HG02588 (cell line): ENCODE data around the gene RCC1.
"Not testable (repeated sequence)": the region's sequence is repeated elsewhere in the genome, so short reads cannot be mapped to it uniquely, and the experiment has no call there.

Source experiments
- ATAC-seq: cut with Tn5 transposase; IDR thresholded peaks from one replicate; pipeline ENCODE4 v1.9.1; 2021; ENCODE audit warnings: mild to moderate bottlenecking, moderate library complexity; ENCODE audit not compliant: unreplicated experiment

Gene RCC1

GRCh38 chr1:28510273-28510969, 4.6 kb downstream of the RCC1 start:
- no peak for ATAC-seq

- ATAC-seq = no peak
These were observed 5.2 kb downstream of the RCC1 start for GRCh38 chr1:28510970-28511440.

- no peak for ATAC-seq
These were observed 6.3 kb downstream of the RCC1 start for GRCh38 chr1:28512058-28512611.

- not testable (repeated sequence) for ATAC-seq
These were observed 8.6 kb downstream of the RCC1 start for GRCh38 chr1:28514445-28514933.

- no peak for ATAC-seq
These were observed 10.7 kb downstream of the RCC1 start for GRCh38 chr1:28516518-28516956.

- ATAC-seq = no peak
These were observed 11.8 kb downstream of the RCC1 start for GRCh38 chr1:28517649-28517999.

- ATAC-seq = peak; percentile 67
These were observed 12.3 kb downstream of the RCC1 start for GRCh38 chr1:28518000-28518744.

- ATAC-seq = no peak
These were observed 13.0 kb downstream of the RCC1 start for GRCh38 chr1:28518745-28519341.

GRCh38 chr1:28519946-28520725, 14.3 kb downstream of the RCC1 start:
- no peak for ATAC-seq

- ATAC-seq = not testable (repeated sequence)
These were observed 15.0 kb downstream of the RCC1 start for GRCh38 chr1:28520796-28521195.

- no peak for ATAC-seq
These were observed 15.8 kb downstream of the RCC1 start for GRCh38 chr1:28521502-28522164.

GRCh38 chr1:28522537-28522936, 16.7 kb downstream of the RCC1 start:
- ATAC-seq = not testable (repeated sequence)

GRCh38 chr1:28525002-28525642, 19.3 kb downstream of the RCC1 start:
- not testable (repeated sequence) for ATAC-seq

- ATAC-seq = no peak
These were observed 21.0 kb downstream of the RCC1 start for GRCh38 chr1:28526886-28527285.

GRCh38 chr1:28530456-28530855, 24.6 kb downstream of the RCC1 start:
- no peak for ATAC-seq

- no peak for ATAC-seq
These were observed 28.8 kb downstream of the RCC1 start for GRCh38 chr1:28534671-28535070.

GRCh38 chr1:28535180-28535579, 29.3 kb downstream of the RCC1 start:
- ATAC-seq = no peak

GRCh38 chr1:28537457-28538199, 31.8 kb downstream of the RCC1 start:
- no peak for ATAC-seq

- ATAC-seq = no peak
These were observed 32.4 kb downstream of the RCC1 start for GRCh38 chr1:28538286-28538685.
